KOPT-K1 (cell line): ENCODE data around the gene MRTFA.
"Not testable (repeated sequence)": the region's sequence is repeated elsewhere in the genome, so short reads cannot be mapped to it uniquely, and the experiment has no call there.

Experiments
- H3K27ac ChIP-seq: fragments of 200-600 bp; sonication (generic); 2 replicates; pipeline ENCODE4 v1.5.1; 2016; ENCODE audit warnings: antibody characterized with exemption, mild to moderate bottlenecking, low read depth, low read length; ENCODE audit not compliant: poor library complexity, severe bottlenecking
- H3K36me3 ChIP-seq: fragments of 200-600 bp; sonication (generic); 2 replicates; pipeline ENCODE4 v1.5.1; 2017; ENCODE audit warnings: antibody characterized with exemption, mild to moderate bottlenecking, low read length, moderate library complexity; ENCODE audit not compliant: insufficient read depth
- H3K9me3 ChIP-seq: fragments of 200-600 bp; sonication (generic); 2 replicates; pipeline ENCODE4 v1.5.1; 2017; ENCODE audit warnings: antibody characterized with exemption, low read length, mild to moderate bottlenecking; ENCODE audit not compliant: insufficient read depth, poor library complexity, severe bottlenecking

Gene MRTFA

DNA sequence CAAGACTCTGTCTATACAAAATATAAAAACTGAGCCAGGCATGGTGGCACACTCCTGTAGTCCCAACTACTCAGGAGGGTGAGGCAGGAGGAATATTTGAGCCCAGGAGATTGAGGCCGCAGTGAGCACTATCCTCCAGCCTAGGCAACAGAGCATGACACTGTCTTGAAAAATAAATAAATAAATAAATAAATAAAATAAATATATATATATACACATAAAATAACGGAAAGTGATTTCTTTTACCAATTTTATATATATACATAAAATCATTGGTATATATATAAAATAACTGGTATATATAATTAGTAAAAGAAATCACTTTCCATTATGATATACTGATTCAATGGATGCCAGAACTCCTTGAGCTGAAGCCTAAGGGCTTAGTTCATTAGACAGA, 91.8 kb downstream of the MRTFA start:
- H3K9me3 ChIP-seq, result no peaks in the 10 kb centered on the region
- peaks cover 6% of the 10 kb centered on the region; the same call in 1 of the 2 replicates for H3K36me3 ChIP-seq
- no peak overlapping the region for H3K27ac ChIP-seq

- H3K27ac ChIP-seq, result no peak overlapping the region
- H3K36me3 ChIP-seq, result peaks cover 6% of the 10 kb centered on the region; the same call in 1 of the 2 replicates
- H3K9me3 ChIP-seq, result no peaks in the 10 kb centered on the region
Observed at GRCh38 chr22:40542821-40543540, 93.5 kb downstream of the MRTFA start.

GRCh38 chr22:40541300-40541699, 95.2 kb downstream of the MRTFA start:
- Histone ChIP-seq H3K9me3 (no peaks in the 10 kb centered on the region), H3K27ac (no peak overlapping the region), H3K36me3 (peaks cover 3% of the 10 kb centered on the region; the same call in 1 of the 2 replicates)

DNA sequence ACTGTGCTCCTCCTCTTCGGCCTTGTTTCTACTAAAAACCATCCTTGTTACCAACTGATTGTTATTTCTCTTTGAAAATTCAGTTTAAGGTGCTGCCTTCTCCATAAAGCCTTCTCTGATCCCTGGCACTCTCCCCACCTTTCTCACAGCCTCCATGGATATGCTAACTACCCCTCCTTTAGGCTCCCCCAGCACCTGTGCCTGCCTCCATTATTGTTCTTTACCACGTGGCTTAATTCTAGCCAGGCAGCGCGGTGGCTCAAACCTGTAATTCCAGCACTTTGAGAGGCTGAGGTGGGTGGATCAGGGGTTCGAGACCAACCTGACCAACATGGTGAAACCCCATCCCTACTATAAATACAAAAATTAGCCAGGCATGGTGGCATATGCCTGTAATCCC, 96.3 kb downstream of the MRTFA start:
- H3K27ac ChIP-seq, result no peak overlapping the region

DNA sequence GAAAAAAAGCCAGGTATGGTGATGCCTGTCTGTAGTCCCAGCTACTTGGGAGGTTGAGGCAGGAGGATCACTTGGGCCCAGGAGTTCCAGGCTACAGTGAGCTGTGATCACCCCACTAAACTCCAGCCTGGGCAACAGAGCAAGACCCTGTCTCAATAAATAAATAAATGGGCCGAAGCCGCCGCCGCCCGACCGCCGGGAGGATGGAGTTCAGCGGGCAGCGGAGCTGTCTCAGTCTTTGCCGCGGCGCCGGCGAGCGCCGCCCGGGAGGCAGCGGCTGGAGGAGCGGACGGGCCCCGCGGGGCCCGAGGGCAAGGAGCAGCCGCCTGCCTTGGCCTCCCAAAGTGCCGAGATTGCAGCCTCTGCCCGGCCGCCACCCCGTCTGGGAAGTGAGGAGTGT, 100.4 kb downstream of the MRTFA start:
- not testable (repeated sequence) for H3K36me3 ChIP-seq, H3K27ac ChIP-seq, H3K9me3 ChIP-seq

More for the DNA sequence above, 96.3 kb downstream of the MRTFA start:
- H3K36me3 ChIP-seq, result no peaks in the 10 kb centered on the region
- no peaks in the 10 kb centered on the region for H3K9me3 ChIP-seq

- no peaks in the 10 kb centered on the region for H3K9me3 ChIP-seq
- H3K27ac ChIP-seq, result peak overlapping the region; percentile 74
- no peaks in the 10 kb centered on the region for H3K36me3 ChIP-seq
Observed at GRCh38 chr22:40535642-40536041, 100.9 kb downstream of the MRTFA start.

DNA sequence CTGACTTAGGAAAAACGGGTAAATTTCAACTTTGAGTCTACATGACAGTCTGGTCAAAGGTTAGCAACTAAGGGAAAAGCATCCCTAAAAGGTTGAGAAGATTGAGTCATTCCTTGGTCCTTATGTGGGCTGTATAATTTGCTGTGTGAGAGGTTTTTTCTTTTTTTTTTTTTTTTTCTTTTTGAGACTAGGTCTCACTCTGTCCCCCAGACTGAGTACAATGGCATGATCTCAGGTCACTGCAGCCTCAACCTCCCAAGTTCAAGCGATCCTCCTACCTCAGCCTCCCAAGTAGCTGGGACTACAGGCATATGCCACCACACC, 101.4 kb downstream of the MRTFA start:
- H3K9me3 ChIP-seq, result no peaks in the 10 kb centered on the region
- H3K27ac ChIP-seq, result peak overlapping the region; percentile 74

GRCh38 chr22:40534379-40535188, 101.9 kb downstream of the MRTFA start:
- H3K27ac ChIP-seq, result peak overlapping the region; percentile 74
- H3K9me3 ChIP-seq, result no peaks in the 10 kb centered on the region
- H3K36me3 ChIP-seq, result no peaks in the 10 kb centered on the region

More for the DNA sequence above, 101.4 kb downstream of the MRTFA start:
- H3K36me3 ChIP-seq, result no peaks in the 10 kb centered on the region

DNA sequence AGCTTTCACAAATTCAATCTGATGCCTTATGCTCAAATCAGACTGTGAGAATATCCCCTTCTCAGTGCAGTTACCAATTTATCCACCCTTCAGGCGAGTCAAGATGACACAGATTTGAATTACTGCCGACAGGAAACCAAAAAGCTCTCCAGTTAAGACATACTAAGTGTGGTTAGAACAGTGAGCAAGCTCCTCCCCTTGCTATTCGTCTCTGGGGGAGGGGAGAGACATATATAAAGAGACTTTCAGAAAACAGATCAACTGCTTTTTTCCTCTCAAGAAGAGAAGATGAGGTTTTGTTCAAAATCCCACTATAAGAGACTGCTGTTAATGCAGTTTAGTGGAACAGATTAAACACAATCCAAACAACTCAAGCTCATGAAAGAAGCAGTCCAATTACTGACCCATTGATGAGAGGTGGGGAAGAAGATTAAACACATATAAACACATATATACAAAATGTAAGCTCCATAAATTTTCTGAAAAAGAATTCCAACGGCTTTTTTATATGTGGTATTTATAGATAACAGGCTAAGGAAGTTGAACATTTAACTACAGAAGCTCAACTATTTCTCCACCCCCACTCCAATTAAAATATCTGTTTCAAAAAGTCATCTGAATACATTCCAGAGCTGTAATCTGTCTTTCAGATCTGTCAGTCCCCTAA, 102.7 kb downstream of the MRTFA start:
- no peaks in the 10 kb centered on the region for H3K9me3 ChIP-seq
- peak overlapping the region; percentile 74 for H3K27ac ChIP-seq
- no peaks in the 10 kb centered on the region for H3K36me3 ChIP-seq

GRCh38 chr22:40531951-40532900, 104.3 kb downstream of the MRTFA start:
- Histone ChIP-seq H3K36me3 (no peaks in the 10 kb centered on the region), H3K27ac (peak overlapping the region; percentile 74), H3K9me3 (no peaks in the 10 kb centered on the region)

GRCh38 chr22:40530391-40530790, 106.1 kb downstream of the MRTFA start:
- not testable (repeated sequence) for H3K9me3 ChIP-seq, H3K27ac ChIP-seq, H3K36me3 ChIP-seq

DNA sequence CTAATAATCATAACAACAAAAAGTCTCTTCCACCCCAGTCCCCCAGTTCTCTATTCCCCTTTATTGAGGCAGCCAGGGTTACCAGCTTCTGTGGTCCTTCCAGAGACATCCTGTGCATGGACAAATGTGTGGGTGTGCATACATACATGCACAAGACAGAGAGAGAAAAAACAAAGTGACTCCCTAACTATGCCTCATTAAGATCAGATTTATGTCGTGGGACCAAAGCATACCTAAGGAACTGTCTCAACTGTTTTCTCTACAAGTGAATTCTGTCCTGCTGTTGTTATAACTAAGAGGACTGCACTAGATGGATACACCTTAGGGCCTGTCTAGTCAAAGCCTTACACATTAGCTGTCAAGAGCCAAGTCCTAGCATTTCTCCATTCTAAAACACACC, 106.7 kb downstream of the MRTFA start:
- Histone ChIP-seq H3K36me3 (no peaks in the 10 kb centered on the region), H3K27ac (no peak overlapping the region), H3K9me3 (no peaks in the 10 kb centered on the region)

- H3K27ac ChIP-seq, result no peak overlapping the region
- H3K36me3 ChIP-seq, result no peaks in the 10 kb centered on the region; the same call in 1 of the 2 replicates
- H3K9me3 ChIP-seq, result no peaks in the 10 kb centered on the region
Observed at GRCh38 chr22:40526960-40527359, 109.6 kb downstream of the MRTFA start.

GRCh38 chr22:40525250-40525884, 111.2 kb downstream of the MRTFA start:
- Histone ChIP-seq H3K36me3 (no peaks in the 10 kb centered on the region; the same call in 1 of the 2 replicates), H3K9me3 (no peaks in the 10 kb centered on the region), H3K27ac (no peak overlapping the region)
